ENCODE measurements around the gene GRIN3A.

The GRIN3A gene

GRCh38 chr9:101618698-101619097 lies 119.7 kb downstream of the GRIN3A start:
- Histone ChIP-seq H4K20me1 (ENCODE audit: insufficient read depth, low read length) (no peaks in the 10 kb centered on the region), H3K9me2 (ENCODE audit: low read depth, low read length) (no peaks in the 10 kb centered on the region), H3K9ac (ENCODE audit: low read length) (no peak overlapping the region), H3K9me3 (ENCODE audit: low read length) (no peaks in the 10 kb centered on the region), H3F3A (ENCODE audit: insufficient read depth, low read length) (no peaks in the 10 kb centered on the region), H3K36me3 (ENCODE audit: insufficient read depth, low read length) (no peaks in the 10 kb centered on the region), H3K4me2 (ENCODE audit: low read length) (no peak overlapping the region), H3K4me3 (ENCODE audit: low read depth, low read length, poor library complexity, severe bottlenecking) (no peak overlapping the region), H2AFZ (ENCODE audit: low read length) (no peak overlapping the region), H3K27ac (ENCODE audit: low read depth, low read length, poor library complexity, severe bottlenecking) (no peak overlapping the region), H3K27me3 (ENCODE audit: insufficient read depth, low read length) (no peaks in the 10 kb centered on the region), H3K4me1 (ENCODE audit: insufficient read depth, low read length, severe bottlenecking) (no peaks in the 10 kb centered on the region), H3K79me2 (ENCODE audit: insufficient read depth, low read length) (no peaks in the 10 kb centered on the region)
- TF ChIP-seq CTCF (IDR thresholded peaks at IDR 0.05; ENCODE audit: low read length) (no peak), EZH2 (IDR thresholded peaks at IDR 0.05; ENCODE audit: borderline replicate concordance, low read length) (no peak)

GRCh38 chr9:101605547-101605946 lies 132.9 kb downstream of the GRIN3A start:
- no peak overlapping the region for H3K4me3 ChIP-seq (ENCODE audit: low read depth, low read length, poor library complexity, severe bottlenecking)
- H3K27me3 ChIP-seq (ENCODE audit: insufficient read depth, low read length) = no peaks in the 10 kb centered on the region
- TF ChIP-seq EZH2 (IDR thresholded peaks at IDR 0.05; ENCODE audit: borderline replicate concordance, low read length) (no peak), CTCF (IDR thresholded peaks at IDR 0.05; ENCODE audit: low read length) (no peak)
- no peaks in the 10 kb centered on the region for H3K4me1 ChIP-seq (ENCODE audit: insufficient read depth, low read length, severe bottlenecking)
- no peaks in the 10 kb centered on the region for H4K20me1 ChIP-seq (ENCODE audit: insufficient read depth, low read length)
- H3K9ac ChIP-seq (ENCODE audit: low read length) = no peak overlapping the region
- H3K27ac ChIP-seq (ENCODE audit: low read depth, low read length, poor library complexity, severe bottlenecking) = no peak overlapping the region
- no peak overlapping the region for H2AFZ ChIP-seq (ENCODE audit: low read length)
- no peaks in the 10 kb centered on the region for H3K36me3 ChIP-seq (ENCODE audit: insufficient read depth, low read length)
- H3K9me2 ChIP-seq (ENCODE audit: low read depth, low read length) = no peaks in the 10 kb centered on the region
- H3K79me2 ChIP-seq (ENCODE audit: insufficient read depth, low read length) = no peaks in the 10 kb centered on the region
- H3K4me2 ChIP-seq (ENCODE audit: low read length) = no peak overlapping the region
- H3K9me3 ChIP-seq (ENCODE audit: low read length) = no peaks in the 10 kb centered on the region
- no peaks in the 10 kb centered on the region for H3F3A ChIP-seq (ENCODE audit: insufficient read depth, low read length)

GRCh38 chr9:101604296-101604695 lies 134.2 kb downstream of the GRIN3A start:
- Histone ChIP-seq H3K9ac (ENCODE audit: low read length) (no peak overlapping the region), H3K27ac (ENCODE audit: low read depth, low read length, poor library complexity, severe bottlenecking) (no peak overlapping the region), H3K9me2 (ENCODE audit: low read depth, low read length) (no peaks in the 10 kb centered on the region), H3K4me3 (ENCODE audit: low read depth, low read length, poor library complexity, severe bottlenecking) (no peak overlapping the region), H3K4me2 (ENCODE audit: low read length) (no peak overlapping the region), H2AFZ (ENCODE audit: low read length) (no peak overlapping the region), H3K79me2 (ENCODE audit: insufficient read depth, low read length) (no peaks in the 10 kb centered on the region), H3F3A (ENCODE audit: insufficient read depth, low read length) (no peaks in the 10 kb centered on the region), H3K9me3 (ENCODE audit: low read length) (no peaks in the 10 kb centered on the region), H3K36me3 (ENCODE audit: insufficient read depth, low read length) (no peaks in the 10 kb centered on the region), H4K20me1 (ENCODE audit: insufficient read depth, low read length) (no peaks in the 10 kb centered on the region), H3K27me3 (ENCODE audit: insufficient read depth, low read length) (no peaks in the 10 kb centered on the region), H3K4me1 (ENCODE audit: insufficient read depth, low read length, severe bottlenecking) (no peaks in the 10 kb centered on the region)
- TF ChIP-seq EZH2 (IDR thresholded peaks at IDR 0.05; ENCODE audit: borderline replicate concordance, low read length) (no peak), CTCF (IDR thresholded peaks at IDR 0.05; ENCODE audit: low read length) (no peak)
